RKO (cell line): Measurements from ENCODE around the gene SLC26A3.

Source experiments
- DNase-seq: peaks from one replicate; pipeline ENCODE4 v3.0.0-alpha.2; 2016; ENCODE audit warnings: low spot score

Gene SLC26A3

GRCh38 chr7:107815254-107815882, 12.3 kb upstream of the SLC26A3 start:
- peak; percentile 11 for DNase-seq

DNA sequence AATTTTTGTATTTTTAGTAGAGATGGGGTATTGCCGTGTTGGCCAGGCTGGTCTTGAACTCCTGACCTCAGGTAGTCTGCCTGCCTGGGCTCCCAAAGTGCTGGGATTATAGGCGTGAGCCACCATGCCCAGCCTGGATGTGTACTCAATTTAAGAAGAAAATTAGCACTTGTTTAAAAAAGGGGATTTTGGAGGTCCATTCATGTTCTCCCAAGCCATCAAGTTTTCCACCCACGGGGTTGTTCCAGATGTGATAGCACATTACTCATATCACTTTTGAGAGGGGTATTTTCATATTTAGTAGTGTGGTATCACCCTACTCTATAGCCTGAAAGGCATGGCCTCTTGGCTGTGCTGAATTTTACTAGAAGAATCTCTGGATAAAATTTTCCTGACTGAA, 10.5 kb upstream of the SLC26A3 start:
- DNase-seq = no peak

- DNase-seq = no peak
Measured at GRCh38 chr7:107811934-107812333, 8.9 kb upstream of the SLC26A3 start.

GRCh38 chr7:107810626-107811025, 7.6 kb upstream of the SLC26A3 start:
- DNase-seq = no peak

DNA sequence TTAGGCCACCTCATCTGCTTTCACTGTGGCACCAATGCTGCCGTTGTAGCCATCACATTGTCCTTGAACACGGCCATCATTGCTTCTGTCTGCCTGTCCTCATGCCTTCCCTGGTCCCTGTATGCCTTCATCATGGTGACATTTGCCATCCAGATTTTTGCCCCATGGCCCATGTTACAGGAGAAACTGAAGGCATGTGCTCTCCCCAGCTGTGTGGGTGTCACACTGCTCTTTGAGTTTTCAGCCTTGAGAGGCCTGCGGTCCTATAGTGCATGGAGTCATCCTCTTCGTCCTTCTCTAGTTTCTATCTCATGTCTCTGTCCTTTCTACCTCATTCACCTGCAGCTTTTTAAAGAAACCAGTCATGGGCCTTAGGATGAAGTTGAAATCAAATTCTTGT, 6.2 kb upstream of the SLC26A3 start:
- no peak for DNase-seq

GRCh38 chr7:107799647-107800264, 3.3 kb downstream of the SLC26A3 start:
- no peak for DNase-seq

DNA sequence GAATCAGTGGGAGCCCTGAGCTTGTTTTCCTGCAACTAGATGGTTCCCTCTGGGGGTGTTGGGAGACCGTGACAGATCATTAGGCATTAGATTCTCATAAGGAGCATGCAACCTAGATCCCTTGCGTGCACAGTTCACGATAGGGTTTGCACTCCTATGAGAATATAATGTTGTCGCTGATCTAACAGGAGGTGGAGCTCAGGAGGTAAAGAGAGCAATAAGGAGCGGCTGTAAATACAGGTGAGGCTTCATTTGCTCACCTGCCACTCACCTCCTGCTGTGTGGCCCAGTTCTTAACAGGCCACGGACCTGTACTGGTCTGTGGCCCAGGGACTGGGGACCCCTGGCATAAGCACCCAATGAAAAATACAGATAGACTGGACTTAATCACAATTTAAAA, 10.7 kb downstream of the SLC26A3 start:
- no peak for DNase-seq

DNA sequence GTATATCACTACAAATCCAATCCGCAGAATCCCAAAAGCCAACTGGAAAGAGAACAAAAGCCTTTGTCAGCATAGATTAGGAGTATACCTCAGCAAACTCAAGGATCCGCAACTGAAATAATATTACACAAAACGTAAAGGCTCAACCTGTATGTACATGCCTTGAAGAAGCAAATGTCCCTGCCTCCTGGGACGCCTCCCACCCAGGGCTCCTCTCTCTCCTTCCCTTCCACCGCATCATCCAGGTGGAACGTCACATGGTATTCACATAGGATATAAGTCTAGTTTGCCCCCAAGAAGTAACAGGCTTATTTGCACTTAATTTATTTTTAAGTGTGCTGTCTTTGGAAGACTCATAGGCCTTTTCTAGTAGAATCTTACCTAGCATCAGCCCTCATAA, 13.4 kb downstream of the SLC26A3 start:
- no peak for DNase-seq

DNA sequence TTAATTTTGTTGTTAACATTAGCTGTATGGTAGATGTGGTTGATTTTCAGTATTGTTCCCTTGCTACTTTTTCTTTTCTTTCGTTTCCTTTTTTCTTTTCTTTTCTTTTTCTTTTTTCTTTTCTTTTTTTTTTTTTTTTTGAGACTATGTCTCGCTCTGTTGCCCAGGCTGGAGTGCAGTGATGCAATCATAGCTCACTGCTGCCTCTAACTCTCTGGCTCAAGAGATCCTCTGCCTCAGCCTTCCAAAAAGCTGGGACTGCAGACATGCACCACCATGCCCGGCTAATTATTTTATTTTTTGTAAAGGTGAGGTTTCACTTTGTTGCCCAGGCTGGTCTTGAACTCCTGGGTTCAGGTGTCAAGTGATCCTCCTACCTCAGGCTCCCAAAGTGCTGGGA, 14.4 kb downstream of the SLC26A3 start:
- no peak for DNase-seq

DNA sequence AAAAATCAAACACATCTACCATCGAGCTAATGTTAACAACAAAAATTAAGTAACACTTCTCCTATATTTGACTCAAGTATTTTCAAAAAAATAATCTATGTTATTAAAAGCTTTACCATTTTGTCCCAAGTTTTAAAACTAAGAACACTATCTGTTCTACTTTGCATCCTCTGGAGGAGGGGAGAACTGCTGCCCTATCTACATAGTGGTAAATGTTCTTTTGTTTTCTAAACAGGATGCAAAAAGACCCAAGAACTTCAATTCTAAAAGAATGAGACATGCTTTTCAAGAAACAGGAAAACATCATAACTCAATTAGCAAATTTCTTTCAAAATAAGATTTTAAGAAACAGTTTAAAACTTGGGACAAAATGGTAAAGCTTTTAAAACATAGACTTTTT, 14.8 kb downstream of the SLC26A3 start:
- no peak for DNase-seq

DNA sequence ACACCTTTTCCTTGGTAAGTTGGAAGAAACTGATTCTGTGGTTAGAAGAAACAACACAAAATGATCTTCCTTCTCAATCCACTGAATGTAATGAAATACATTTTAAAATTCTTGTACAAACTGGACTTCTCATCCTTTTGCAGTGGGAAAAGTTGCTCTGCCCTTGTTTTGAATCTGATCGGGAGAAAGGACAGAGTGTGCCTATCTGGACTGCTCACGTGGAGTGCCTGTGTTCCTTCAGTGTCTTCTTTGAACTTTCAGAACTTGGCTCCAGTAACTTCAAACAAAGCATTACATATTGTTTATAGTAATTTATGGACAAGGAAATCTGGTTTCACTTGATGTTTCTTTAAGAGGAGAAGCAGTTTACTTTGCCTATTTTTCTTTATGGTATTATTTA, 17.1 kb downstream of the SLC26A3 start:
- no peak for DNase-seq

GRCh38 chr7:107785170-107785569, 17.9 kb downstream of the SLC26A3 start:
- no peak for DNase-seq

DNA sequence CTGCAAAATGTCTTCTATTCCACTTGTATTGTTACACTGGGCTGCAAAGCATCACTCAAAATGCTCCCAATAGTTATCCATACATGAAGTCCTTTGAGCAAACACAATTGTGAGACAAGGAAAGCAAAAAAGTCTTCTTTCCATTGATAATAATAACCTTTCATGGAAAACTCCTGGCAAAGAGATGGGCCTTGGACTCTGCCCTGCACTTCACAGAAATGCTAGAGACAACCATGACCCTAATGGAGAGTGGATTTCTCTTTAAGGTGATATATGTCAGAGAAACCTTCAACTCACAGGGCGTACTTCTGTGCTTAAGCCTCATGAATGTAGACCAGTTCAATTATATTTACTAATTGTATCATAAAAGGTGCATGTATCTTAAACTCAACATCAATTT, 19.4 kb downstream of the SLC26A3 start:
- no peak for DNase-seq

GRCh38 chr7:107782374-107782773, 20.6 kb downstream of the SLC26A3 start:
- DNase-seq = no peak

GRCh38 chr7:107779647-107780099, 23.4 kb downstream of the SLC26A3 start:
- no peak for DNase-seq

DNA sequence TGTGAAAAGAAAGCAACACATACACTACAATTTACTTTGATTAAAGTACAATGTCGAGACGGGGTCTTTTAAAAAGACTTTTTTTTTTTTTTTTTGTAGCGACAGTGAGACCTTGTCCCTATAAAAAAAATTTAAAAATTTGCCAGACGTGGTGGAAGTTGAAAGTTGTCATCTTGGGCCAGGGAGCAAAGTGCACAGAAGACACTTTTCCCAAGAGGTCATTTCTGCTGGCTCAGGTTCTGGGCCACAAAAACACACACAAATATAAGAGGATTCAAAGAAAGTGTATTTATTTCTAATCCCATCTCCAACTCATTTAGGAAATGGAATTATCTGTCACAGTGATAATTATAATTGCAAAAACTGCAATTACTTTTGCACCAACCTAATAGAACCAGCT, 24.7 kb downstream of the SLC26A3 start:
- DNase-seq = no peak

DNA sequence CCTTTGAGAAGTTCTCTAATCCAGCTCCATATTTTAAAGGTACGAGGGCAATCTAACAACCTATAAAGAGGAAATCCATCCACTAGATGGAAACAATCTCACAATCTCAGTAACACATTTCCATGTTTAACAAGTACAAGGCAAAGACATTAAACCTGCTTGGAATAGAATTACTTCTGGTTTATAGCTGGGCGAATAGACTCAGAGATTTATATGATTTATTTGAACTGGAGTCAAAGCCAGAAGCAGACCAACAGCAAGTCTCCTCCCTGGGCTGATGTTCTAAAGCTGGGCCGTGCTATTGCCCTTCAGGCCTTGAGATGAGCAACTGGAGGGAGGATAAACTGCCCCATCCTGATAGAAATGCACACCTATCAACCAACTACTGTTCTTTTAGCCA, 25.3 kb downstream of the SLC26A3 start:
- DNase-seq = no peak

- DNase-seq = no peak
Measured at GRCh38 chr7:107773027-107773426, 30.0 kb downstream of the SLC26A3 start.

DNA sequence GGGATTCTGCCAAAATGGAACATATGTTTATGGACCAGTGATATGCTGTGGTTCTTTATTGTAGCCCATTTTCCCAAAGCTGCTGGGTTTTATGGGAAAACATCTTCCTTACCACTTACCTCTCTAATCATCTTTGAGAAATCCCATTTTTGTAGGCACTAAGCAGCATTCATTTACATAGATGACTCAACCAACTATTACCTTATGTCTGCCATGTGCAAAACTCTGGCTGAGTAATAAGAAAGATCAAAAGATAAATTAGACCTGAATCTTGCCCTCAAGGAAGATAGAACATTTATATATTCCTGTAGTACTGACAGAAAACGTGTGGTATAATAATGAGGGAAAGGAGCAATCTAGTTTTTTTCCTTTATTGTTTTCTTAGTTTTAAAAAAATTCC, 34.8 kb downstream of the SLC26A3 start:
- peak; percentile 38 for DNase-seq

- no peak for DNase-seq
Measured at GRCh38 chr7:107767391-107767790, 35.6 kb downstream of the SLC26A3 start.

DNA sequence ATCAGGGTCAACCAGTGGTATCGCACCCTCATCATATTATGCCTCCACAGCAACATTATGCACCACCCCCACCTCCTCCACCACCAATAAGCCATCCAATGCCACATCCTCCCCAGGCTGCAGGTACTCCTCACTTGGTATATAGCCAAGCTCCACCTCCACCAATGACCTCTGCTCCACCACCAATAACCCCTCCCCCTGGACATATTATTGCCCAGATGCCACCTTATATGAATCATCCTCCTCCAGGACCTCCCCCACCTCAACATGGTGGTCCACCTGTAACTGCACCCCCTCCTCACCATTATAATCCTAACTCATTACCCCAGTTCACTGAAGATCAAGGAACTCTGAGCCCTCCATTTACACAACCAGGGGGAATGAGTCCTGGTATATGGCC, 44.4 kb downstream of the SLC26A3 start:
- no peak for DNase-seq

GRCh38 chr7:107754642-107755041, 48.4 kb downstream of the SLC26A3 start:
- no peak for DNase-seq

DNA sequence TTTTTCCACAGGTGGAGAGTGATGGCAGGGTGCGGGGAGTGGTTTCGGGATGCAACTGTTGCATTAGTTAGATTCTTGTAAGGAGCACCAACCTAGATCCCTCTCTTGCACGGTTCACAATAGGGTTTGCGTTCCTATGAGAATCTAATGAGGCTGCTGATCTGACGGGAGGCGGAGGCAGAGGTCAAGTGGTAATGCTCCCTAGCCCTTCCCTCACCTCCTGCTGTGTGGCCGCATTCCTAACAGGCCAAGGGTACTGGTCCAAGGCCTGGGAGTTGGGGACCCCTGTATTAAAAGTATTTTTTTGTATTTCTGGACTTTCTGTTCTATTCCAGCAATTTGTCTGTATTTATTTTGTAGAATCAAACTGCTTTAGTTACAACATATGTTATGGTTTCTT, 51.9 kb downstream of the SLC26A3 start:
- no peak for DNase-seq

- peak; percentile 22 for DNase-seq
Measured at GRCh38 chr7:107746006-107746405, 57.0 kb downstream of the SLC26A3 start.
